GM18868 (cell line): ENCODE data around the gene KDM5C.
A peak's percentile ranks its signal among the peaks of the same experiment; 100 is the strongest.

Source experiments
- ATAC-seq: cut with Tn5 transposase; IDR thresholded peaks from one replicate; pipeline ENCODE4 v1.9.1; 2021; ENCODE audit warnings: mild to moderate bottlenecking, moderate library complexity; ENCODE audit not compliant: unreplicated experiment

KDM5C gene

GRCh38 chrX:53224860-53225797 is at the start of gene KDM5C:
Gene KDM5C (minus strand): TSS chrX:53225207. CDS start chrX:53224889, 318 bp downstream.
- ATAC-seq: peak; percentile 74

- ATAC-seq: no peak
These were observed 47.9 kb upstream of the KDM5C start for GRCh38 chrX:53272808-53273337.

- no peak for ATAC-seq
These were observed 44.6 kb upstream of the KDM5C start for GRCh38 chrX:53269536-53270107.

- ATAC-seq: no peak
These were observed 43.2 kb upstream of the KDM5C start for GRCh38 chrX:53268173-53268572.

GRCh38 chrX:53266914-53267313 is 41.9 kb upstream of the KDM5C start:
- no peak for ATAC-seq

GRCh38 chrX:53265771-53266574 is 41.0 kb upstream of the KDM5C start:
- no peak for ATAC-seq

- ATAC-seq: no peak
These were observed 38.6 kb upstream of the KDM5C start for GRCh38 chrX:53263597-53264094.

GRCh38 chrX:53262918-53263394 is 37.9 kb upstream of the KDM5C start:
- no peak for ATAC-seq

GRCh38 chrX:53262189-53262917 is 37.3 kb upstream of the KDM5C start:
- no peak for ATAC-seq

GRCh38 chrX:53261355-53261972 is 36.5 kb upstream of the KDM5C start:
- ATAC-seq: no peak

GRCh38 chrX:53260836-53261235 is 35.8 kb upstream of the KDM5C start:
- ATAC-seq: no peak

GRCh38 chrX:53257670-53258423 is 32.8 kb upstream of the KDM5C start:
- no peak for ATAC-seq

- ATAC-seq: no peak
These were observed 32.2 kb upstream of the KDM5C start for GRCh38 chrX:53257166-53257565.

GRCh38 chrX:53256446-53257041 is 31.5 kb upstream of the KDM5C start:
- ATAC-seq: no peak

- ATAC-seq: no peak
These were observed 30.8 kb upstream of the KDM5C start for GRCh38 chrX:53255738-53256191.

- no peak for ATAC-seq
These were observed 29.8 kb upstream of the KDM5C start for GRCh38 chrX:53254570-53255461.

- ATAC-seq: no peak
These were observed 28.4 kb upstream of the KDM5C start for GRCh38 chrX:53253293-53254020.
